CD4-positive, alpha-beta memory T cell (primary cell): ENCODE measurements around the gene TERF2IP. TPM values are rescaled to one million over a fixed set of nuclear protein-coding genes. Genes with fewer than 3 reads are reported as not detected.

Experiments used
- CTCF ChIA-PET: fragments of 350-600 bp; sonication (Branson Sonifier 250); formaldehyde crosslinking; loops from one replicate; lab custom pipeline; 2021; ENCODE audit warnings: inconsistent platforms; ENCODE audit not compliant: partially characterized antibody; lab: Charles Lee
- POLR2A ChIA-PET: fragments of 350-600 bp; sonication (Branson Sonifier 250); formaldehyde crosslinking; loops from one replicate; lab custom pipeline; 2021; ENCODE audit not compliant: partially characterized antibody; lab: Charles Lee
- DNase-seq, 5 donors: peaks; one replicate each; pipeline versions ENCODE4 v3.0.0 to v3.0.0-alpha.2; 2020 to 2022; ENCODE audit warnings: mixed read lengths in 1 of 5
- H3K27ac ChIP-seq: one replicate; pipeline ENCODE4 v1.7.0; 2013; ENCODE audit warnings: low read depth, low read length
- H3K27me3 ChIP-seq: 2 replicates; pipeline ENCODE4 v1.7.0; 2013; ENCODE audit warnings: mild to moderate bottlenecking, low read length, moderate library complexity; ENCODE audit not compliant: insufficient read depth
- H3K36me3 ChIP-seq: 2 replicates; pipeline ENCODE4 v1.7.0; 2013; ENCODE audit warnings: mild to moderate bottlenecking, low read length, moderate library complexity; ENCODE audit not compliant: insufficient read depth
- H3K4me1 ChIP-seq: 2 replicates; pipeline ENCODE4 v1.7.0; 2013; ENCODE audit warnings: mild to moderate bottlenecking, low read length, moderate library complexity; ENCODE audit not compliant: insufficient read depth
- H3K4me3 ChIP-seq, 2 donors: one replicate each; pipeline ENCODE4 v1.7.0; 2013; ENCODE audit warnings: low read length in 2 of 2, mild to moderate bottlenecking in 1 of 2
- H3K9me3 ChIP-seq, 2 donors: one replicate each; pipeline ENCODE4 v1.7.0; 2013; ENCODE audit warnings: low read length in 2 of 2, control low read depth in 1 of 2; ENCODE audit not compliant: control insufficient read depth in 1 of 2
- H3K27ac Mint-ChIP-seq, 7 donors: one replicate each; pipeline ENCODE4 v1.8.0; 2020 to 2021; ENCODE audit warnings: mixed read lengths in 7 of 7, mild to moderate bottlenecking in 6 of 7, inconsistent platforms in 3 of 7, moderate library complexity in 3 of 7
- H3K27me3 Mint-ChIP-seq, 2 donors: one replicate each; pipeline ENCODE4 v1.8.0; 2020 to 2021; ENCODE audit warnings: mixed read lengths in 2 of 2
- H3K36me3 Mint-ChIP-seq, 2 donors: one replicate each; pipeline ENCODE4 v1.8.0; 2020 to 2021; ENCODE audit warnings: mixed read lengths in 2 of 2, inconsistent platforms in 1 of 2, mild to moderate bottlenecking in 1 of 2
- H3K4me1 Mint-ChIP-seq, 4 donors: one replicate each; pipeline ENCODE4 v1.8.0; 2020 to 2021; ENCODE audit warnings: mixed read lengths in 4 of 4, mild to moderate bottlenecking in 1 of 4
- H3K4me3 Mint-ChIP-seq, 8 donors: one replicate each; pipeline ENCODE4 v1.8.0; 2020 to 2021; ENCODE audit warnings: mixed read lengths in 8 of 8, mild to moderate bottlenecking in 7 of 8, moderate library complexity in 6 of 8, inconsistent platforms in 3 of 8
- H3K9me3 Mint-ChIP-seq, 8 donors: one replicate each; pipeline ENCODE4 v1.8.0; 2020 to 2021; ENCODE audit warnings: mixed read lengths in 8 of 8, mild to moderate bottlenecking in 5 of 8, inconsistent platforms in 3 of 8, moderate library complexity in 1 of 8
- intact Hi-C: fragments of 100-400 bp; cut with micrococcal nuclease; formaldehyde crosslinking; loops from one replicate; pipeline ENCODE4 v1.15.1; 2023
- polyA plus RNA-seq, 2 donors: library from polyadenylated mRNA; unstranded; fragments of 300-500 nt; fragmentation: Illumina TruSeq; gene quantifications; one replicate each; pipeline ENCODE4 v1.2.3, GENCODE V29; 2021
- total RNA-seq, 2 experiments: library from RNA; stranded (reverse); gene quantifications; one replicate each; pipeline ENCODE4 v1.2.3, GENCODE V29; 2021

TERF2IP gene
- total and polyA plus RNA-seq, 4 experiments from 2014 or later, result 98.4 to 185 (median 130) TPM

GRCh38 chr16:75676909-75677308 lies 29.3 kb downstream of the TERF2IP start, which contains the start of gene CPHXL2:
Gene CPHXL2 (minus strand): TSS chr16:75677009. CDS start chr16:75676999, 10 bp downstream.
- H3K27ac Mint-ChIP-seq, result no peak within 1 kb of the TSS
- ChIA-PET POLR2A (no interaction called here), CTCF (no interaction called here)
- H3K4me3 ChIP-seq, result no peak within 1 kb of the TSS
- no peak for DNase-seq
- H3K36me3 ChIP-seq, result no peaks in the 10 kb centered on the region
- no peak within 1 kb of the TSS for H3K4me3 Mint-ChIP-seq
- no peaks in the 10 kb centered on the region for H3K9me3 Mint-ChIP-seq
- H3K9me3 ChIP-seq, result no peaks in the 10 kb centered on the region
- H3K36me3 Mint-ChIP-seq, result no peaks in the 10 kb centered on the region
- H3K27me3 ChIP-seq, result no peaks in the 10 kb centered on the region
- no peak within 1 kb of the TSS for H3K27ac ChIP-seq
- intact Hi-C loops, result no loop called here
- H3K4me1 ChIP-seq, result no peaks in the 10 kb centered on the region
- H3K4me1 Mint-ChIP-seq, result no peaks in the 10 kb centered on the region
- no peaks in the 10 kb centered on the region for H3K27me3 Mint-ChIP-seq

- Histone ChIP-seq H3K36me3 (no peaks in the 10 kb centered on the region), H3K4me3 (no peak overlapping the region), H3K27me3 (no peaks in the 10 kb centered on the region), H3K27ac (no peak overlapping the region), H3K9me3 (no peaks in the 10 kb centered on the region), H3K4me1 (no peaks in the 10 kb centered on the region)
- DNase-seq, result no peak
- H3K4me3 Mint-ChIP-seq, result no peak overlapping the region
- peaks cover 0 to under 1% (median 0%) of the 10 kb centered on the region in 8 donors for H3K9me3 Mint-ChIP-seq
- intact Hi-C loops, result no loop called here
- H3K27me3 Mint-ChIP-seq, result no peaks in the 10 kb centered on the region
- H3K36me3 Mint-ChIP-seq, result no peaks in the 10 kb centered on the region
- ChIA-PET CTCF (no interaction called here), POLR2A (no interaction called here)
- no peaks in the 10 kb centered on the region for H3K4me1 Mint-ChIP-seq
- no peak overlapping the region for H3K27ac Mint-ChIP-seq
Observed at GRCh38 chr16:75679366-75679765, 31.8 kb downstream of the TERF2IP start.

GRCh38 chr16:75682308-75682707 lies 34.7 kb downstream of the TERF2IP start:
- ChIA-PET POLR2A (no interaction called here), CTCF (no interaction called here)
- H3K36me3 ChIP-seq, result no peaks in the 10 kb centered on the region
- intact Hi-C loops, result no loop called here
- Mint-ChIP-seq H3K4me1 (no peaks in the 10 kb centered on the region), H3K36me3 (no peaks in the 10 kb centered on the region), H3K9me3 (peaks cover 0 to 3% (median 0%) of the 10 kb centered on the region in 8 donors), H3K4me3 (no peak overlapping the region), H3K27ac (no peak overlapping the region), H3K27me3 (no peaks in the 10 kb centered on the region)
- H3K27me3 ChIP-seq, result no peaks in the 10 kb centered on the region
- H3K4me1 ChIP-seq, result no peaks in the 10 kb centered on the region
- no peak overlapping the region for H3K27ac ChIP-seq
- no peak for DNase-seq
- H3K9me3 ChIP-seq, result no peaks in the 10 kb centered on the region
- no peak overlapping the region for H3K4me3 ChIP-seq

GRCh38 chr16:75687361-75687760 lies 39.8 kb downstream of the TERF2IP start:
- Histone ChIP-seq H3K27ac (no peak overlapping the region), H3K4me3 (no peak overlapping the region), H3K27me3 (no peaks in the 10 kb centered on the region), H3K4me1 (no peaks in the 10 kb centered on the region), H3K36me3 (no peaks in the 10 kb centered on the region), H3K9me3 (no peaks in the 10 kb centered on the region)
- Mint-ChIP-seq H3K4me1 (no peaks in the 10 kb centered on the region), H3K9me3 (peaks cover 0 to 3% (median 0%) of the 10 kb centered on the region in 8 donors), H3K27me3 (peaks cover 0 to 2% of the 10 kb centered on the region in 2 donors), H3K27ac (no peak overlapping the region), H3K4me3 (no peak overlapping the region), H3K36me3 (peaks cover 2% of the 10 kb centered on the region in 2 donors)
- ChIA-PET POLR2A (no interaction called here), CTCF (no interaction called here)
- DNase-seq, result no peak
- intact Hi-C loops, result no loop called here

- no peak overlapping the region for H3K27ac Mint-ChIP-seq
- H3K27me3 ChIP-seq, result no peaks in the 10 kb centered on the region
- H3K4me3 ChIP-seq, result no peak overlapping the region
- H3K36me3 ChIP-seq, result no peaks in the 10 kb centered on the region
- ChIA-PET CTCF (no interaction called here), POLR2A (no interaction called here)
- peaks cover 0 to 2% of the 10 kb centered on the region in 2 donors for H3K27me3 Mint-ChIP-seq
- no peaks in the 10 kb centered on the region for H3K9me3 ChIP-seq
- no peaks in the 10 kb centered on the region for H3K36me3 Mint-ChIP-seq
- no peak for DNase-seq
- no peaks in the 10 kb centered on the region for H3K4me1 ChIP-seq
- H3K27ac ChIP-seq, result no peak overlapping the region
- no peak overlapping the region for H3K4me3 Mint-ChIP-seq
- intact Hi-C loops, result no loop called here
- no peaks in the 10 kb centered on the region for H3K9me3 Mint-ChIP-seq
- H3K4me1 Mint-ChIP-seq, result no peaks in the 10 kb centered on the region
Observed at GRCh38 chr16:75695708-75696107, 48.1 kb downstream of the TERF2IP start.

- H3K9me3 ChIP-seq, result no peaks in the 10 kb centered on the region
- no peak for DNase-seq
- H3K4me1 ChIP-seq, result no peaks in the 10 kb centered on the region
- ChIA-PET POLR2A (no interaction called here), CTCF (no interaction called here)
- H3K27ac Mint-ChIP-seq, result no peak overlapping the region
- H3K36me3 Mint-ChIP-seq, result no peaks in the 10 kb centered on the region
- H3K27ac ChIP-seq, result no peak overlapping the region
- H3K4me1 Mint-ChIP-seq, result no peaks in the 10 kb centered on the region
- no peaks in the 10 kb centered on the region for H3K36me3 ChIP-seq
- intact Hi-C loops, result no loop called here
- no peaks in the 10 kb centered on the region for H3K9me3 Mint-ChIP-seq
- no peak overlapping the region for H3K4me3 ChIP-seq
- no peaks in the 10 kb centered on the region for H3K27me3 ChIP-seq
- no peak overlapping the region for H3K4me3 Mint-ChIP-seq
- H3K27me3 Mint-ChIP-seq, result no peaks in the 10 kb centered on the region
Observed at GRCh38 chr16:75697571-75697970, 50.0 kb downstream of the TERF2IP start.

- peaks cover 0 to 8% of the 10 kb centered on the region in 2 donors for H3K27me3 Mint-ChIP-seq
- H3K27ac Mint-ChIP-seq, result no peak within 1 kb of the TSS
- ChIA-PET CTCF (no interaction called here), POLR2A (no interaction called here)
- H3K9me3 ChIP-seq, result no peaks in the 10 kb centered on the region
- H3K27ac ChIP-seq, result no peak within 1 kb of the TSS
- no peaks in the 10 kb centered on the region for H3K36me3 Mint-ChIP-seq
- H3K9me3 Mint-ChIP-seq, result no peaks in the 10 kb centered on the region
- H3K27me3 ChIP-seq, result no peaks in the 10 kb centered on the region
- no peak for DNase-seq
- intact Hi-C loops, result no loop called here
- H3K4me3 ChIP-seq, result no peak within 1 kb of the TSS
- no peak within 1 kb of the TSS for H3K4me3 Mint-ChIP-seq
- H3K4me1 ChIP-seq, result no peaks in the 10 kb centered on the region
- no peaks in the 10 kb centered on the region for H3K4me1 Mint-ChIP-seq
- no peaks in the 10 kb centered on the region for H3K36me3 ChIP-seq
Observed at GRCh38 chr16:75701361-75701760, 53.8 kb downstream of the TERF2IP start, which contains the start of gene DUXB. Gene DUXB (minus strand): TSS chr16:75701461. CDS start chr16:75701418, 43 bp downstream.

- Mint-ChIP-seq H3K27ac (no peak overlapping the region), H3K4me3 (no peak overlapping the region), H3K4me1 (no peaks in the 10 kb centered on the region), H3K27me3 (peaks cover 0 to 8% of the 10 kb centered on the region in 2 donors), H3K36me3 (no peaks in the 10 kb centered on the region), H3K9me3 (peaks cover 0 to 2% (median 0%) of the 10 kb centered on the region in 8 donors)
- Histone ChIP-seq H3K9me3 (no peaks in the 10 kb centered on the region), H3K27ac (no peak overlapping the region), H3K4me3 (no peak overlapping the region), H3K4me1 (no peaks in the 10 kb centered on the region), H3K27me3 (no peaks in the 10 kb centered on the region), H3K36me3 (no peaks in the 10 kb centered on the region)
- ChIA-PET CTCF (no interaction called here), POLR2A (no interaction called here)
- DNase-seq, result no peak
- intact Hi-C loops, result no loop called here
Observed at GRCh38 chr16:75702242-75702641, 54.7 kb downstream of the TERF2IP start.
